GM21717 (cell line): Measurements from ENCODE around the gene LRRC75A.

Source experiments
- ATAC-seq: cut with Tn5 transposase; IDR thresholded peaks from one replicate; pipeline ENCODE4 v1.9.1; 2021; ENCODE audit warnings: mild to moderate bottlenecking, moderate library complexity; ENCODE audit not compliant: unreplicated experiment

LRRC75A gene

DNA sequence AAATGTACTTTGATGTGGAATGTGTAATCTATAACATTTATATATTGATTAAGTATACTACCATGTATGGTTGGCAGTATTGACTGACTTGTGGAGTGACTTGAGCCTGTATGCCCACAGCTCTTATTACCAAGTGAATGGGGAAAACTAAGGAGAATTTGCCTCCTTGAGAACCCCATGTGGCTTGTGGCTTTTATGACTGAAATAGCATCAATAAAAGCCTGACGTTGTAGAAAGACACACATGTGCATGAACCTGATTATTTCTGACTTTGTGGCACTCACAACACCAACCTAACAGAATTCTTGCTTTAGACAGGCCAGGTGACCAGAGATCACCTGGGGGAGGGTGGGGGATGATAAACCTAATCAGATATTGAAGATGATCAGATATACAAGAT lies 2.1 kb upstream of the LRRC75A start:
- ATAC-seq = no peak

DNA sequence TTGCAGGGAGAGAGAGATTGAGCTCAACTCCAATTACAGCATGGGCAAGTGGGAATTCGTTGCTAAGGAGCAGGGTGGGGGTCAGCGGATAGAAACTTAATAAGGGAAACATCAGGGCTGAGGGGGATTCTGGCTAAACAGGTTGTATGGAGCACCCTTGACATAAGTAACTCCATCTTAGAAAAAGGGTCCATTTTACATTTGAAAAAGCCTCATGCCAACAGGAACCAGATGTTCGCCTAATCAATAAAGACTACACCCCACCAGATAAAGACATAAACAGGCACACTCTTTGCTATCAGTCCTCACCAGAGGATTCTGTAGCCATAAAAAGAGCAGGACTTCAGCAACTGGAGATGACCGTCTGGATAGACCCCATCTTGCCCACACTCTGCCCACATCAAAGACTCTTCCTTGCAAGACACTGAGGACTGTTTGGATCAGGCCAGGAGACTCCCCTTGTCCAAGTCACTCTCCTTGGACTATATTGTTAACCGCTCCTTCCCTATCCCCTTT lies 1.6 kb upstream of the LRRC75A start:
- ATAC-seq = no peak

DNA sequence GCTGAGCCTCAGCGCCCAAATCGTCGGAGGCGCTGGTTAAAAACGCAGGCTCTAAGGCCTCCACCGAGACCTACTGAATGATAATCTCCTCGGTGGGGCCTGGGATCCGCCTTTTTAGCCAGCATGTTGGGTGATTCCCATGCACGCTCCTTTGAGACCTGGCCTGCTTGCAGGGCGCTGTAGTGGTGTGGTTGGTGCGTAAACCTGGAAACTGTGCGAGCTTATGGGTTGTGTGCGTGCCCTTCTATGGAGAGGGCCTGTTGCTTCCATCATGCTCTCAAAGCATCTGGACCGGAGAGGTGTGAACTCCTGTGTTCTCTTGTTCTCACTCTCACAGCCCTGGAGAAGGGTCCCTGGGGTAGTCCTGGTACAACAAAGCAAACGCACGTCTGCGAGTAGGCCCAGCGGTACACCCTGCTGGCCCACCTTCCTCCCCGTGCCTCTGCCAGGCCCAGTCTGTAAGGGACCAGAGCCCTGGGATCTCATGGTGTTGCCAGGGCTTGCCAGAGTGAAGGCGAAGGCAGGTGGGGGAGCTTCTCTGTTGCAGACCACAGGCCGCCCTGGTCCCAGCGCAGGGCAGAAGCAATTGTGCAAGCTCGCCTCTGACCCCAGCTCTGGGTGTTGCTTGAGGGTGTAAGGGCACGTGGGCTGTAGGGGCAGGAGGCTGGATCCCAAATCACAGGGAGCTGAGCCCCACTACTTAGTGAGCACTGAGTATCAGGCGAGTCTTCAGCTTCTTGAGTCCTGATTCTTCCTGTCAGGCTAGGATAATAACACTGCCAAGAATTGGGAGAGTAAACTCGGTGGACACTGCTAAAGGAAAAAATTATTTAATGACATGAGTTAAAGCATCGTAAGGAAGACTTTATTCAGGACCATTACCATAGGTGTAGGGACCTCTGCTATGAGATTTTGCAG lies 879 bp upstream of the LRRC75A start:
- no peak for ATAC-seq

- ATAC-seq = no peak
Observed at GRCh38 chr17:16491131-16491702, 776 bp downstream of the LRRC75A start.

DNA sequence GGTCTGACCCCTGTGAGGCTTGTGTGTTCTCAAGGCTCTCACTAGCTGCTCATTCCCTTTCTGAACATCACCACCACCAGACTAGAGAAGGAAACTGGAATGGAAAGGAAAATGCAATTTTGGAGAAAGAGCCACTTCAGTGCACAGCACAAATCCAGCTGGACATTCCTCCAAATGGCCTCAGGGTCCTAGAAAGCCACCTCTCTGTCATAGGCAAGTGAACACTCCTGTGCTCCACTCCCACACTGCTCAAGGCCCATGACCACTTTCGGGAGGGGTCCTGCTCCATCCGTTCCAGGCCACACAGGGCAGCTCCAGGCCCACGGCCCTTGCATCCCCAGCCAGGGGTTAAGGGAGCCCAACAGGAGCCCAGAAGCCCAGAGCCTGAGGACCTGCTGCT lies 2.6 kb downstream of the LRRC75A start:
- no peak for ATAC-seq

- no peak for ATAC-seq
Observed at GRCh38 chr17:16488968-16489337, 3.0 kb downstream of the LRRC75A start.

GRCh38 chr17:16488186-16488967 lies 3.6 kb downstream of the LRRC75A start:
- ATAC-seq = no peak

DNA sequence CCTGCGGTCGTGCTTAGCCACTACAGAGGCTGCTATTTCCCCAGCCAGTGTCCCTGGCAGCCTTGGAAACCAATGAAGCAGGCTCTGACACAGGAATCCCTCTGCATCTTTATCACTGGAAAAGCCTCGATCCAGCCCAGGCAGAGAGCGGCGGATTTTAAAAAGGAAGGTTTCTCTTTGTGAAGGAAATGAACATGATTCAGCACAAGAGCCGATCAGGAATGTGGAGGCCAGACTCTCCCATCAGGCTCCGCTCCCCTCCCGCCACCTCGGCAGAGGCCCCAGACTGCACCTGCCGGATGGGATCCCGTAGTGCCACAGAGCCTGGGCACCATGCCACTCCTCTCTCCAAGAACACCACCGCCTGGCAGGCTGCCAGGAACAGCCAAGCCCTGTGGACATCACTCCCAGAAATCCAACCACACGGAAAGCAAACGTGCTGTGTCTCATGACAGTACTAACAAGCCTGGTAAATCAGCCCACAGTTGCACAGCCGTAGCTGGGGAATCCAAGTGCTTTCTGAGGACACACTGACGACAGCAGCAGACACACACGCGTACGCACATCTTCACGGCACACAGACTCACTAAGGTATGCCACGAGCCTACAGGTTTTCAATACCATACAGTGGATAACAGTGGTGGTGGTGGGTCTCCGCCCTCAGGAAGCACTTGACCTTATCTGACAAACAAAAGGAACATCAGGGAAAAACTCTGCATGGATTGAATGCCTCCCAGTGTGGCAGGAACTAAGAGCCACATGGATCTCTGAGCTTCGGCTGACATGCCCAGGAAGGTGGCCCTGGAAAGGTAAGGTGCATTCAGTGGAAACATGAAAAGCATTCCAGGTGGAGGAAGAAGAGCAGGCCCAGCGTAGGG lies 5.4 kb downstream of the LRRC75A start:
- ATAC-seq = no peak

DNA sequence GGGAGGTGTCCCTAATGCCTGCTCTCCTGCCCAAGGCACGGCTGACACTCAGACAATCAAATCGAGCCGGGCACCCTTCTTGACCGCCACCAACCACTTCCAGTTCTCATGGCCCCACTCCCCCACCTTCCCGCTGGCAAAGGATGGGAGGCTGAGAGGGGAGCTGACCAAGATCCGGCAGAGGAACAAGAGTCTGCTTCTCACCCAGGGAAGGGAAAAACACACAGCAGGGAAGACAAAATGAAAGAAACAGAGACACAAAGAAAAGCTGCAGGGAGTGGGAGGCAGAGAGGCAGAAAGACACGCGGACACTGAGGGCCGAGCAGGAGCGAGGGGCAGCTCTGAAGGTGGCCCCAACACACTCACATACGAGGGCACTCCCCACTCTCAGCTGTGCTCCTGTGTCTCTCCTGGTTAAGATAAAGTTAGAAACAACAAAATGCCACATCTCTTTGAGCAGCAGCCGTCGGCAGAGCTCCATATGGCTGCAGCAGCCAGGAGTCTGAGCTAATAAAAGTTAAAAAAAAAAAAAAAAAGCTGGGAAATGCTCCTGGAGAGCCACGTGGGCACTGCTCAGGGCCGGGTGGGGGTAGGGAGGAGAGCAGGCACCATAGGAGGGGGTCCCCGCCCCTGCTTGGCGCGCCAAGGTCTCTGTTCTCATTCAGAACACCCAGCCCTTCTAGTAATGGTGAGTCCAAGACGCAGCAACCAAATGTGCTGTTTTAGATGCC lies 7.4 kb downstream of the LRRC75A start:
- ATAC-seq = no peak

DNA sequence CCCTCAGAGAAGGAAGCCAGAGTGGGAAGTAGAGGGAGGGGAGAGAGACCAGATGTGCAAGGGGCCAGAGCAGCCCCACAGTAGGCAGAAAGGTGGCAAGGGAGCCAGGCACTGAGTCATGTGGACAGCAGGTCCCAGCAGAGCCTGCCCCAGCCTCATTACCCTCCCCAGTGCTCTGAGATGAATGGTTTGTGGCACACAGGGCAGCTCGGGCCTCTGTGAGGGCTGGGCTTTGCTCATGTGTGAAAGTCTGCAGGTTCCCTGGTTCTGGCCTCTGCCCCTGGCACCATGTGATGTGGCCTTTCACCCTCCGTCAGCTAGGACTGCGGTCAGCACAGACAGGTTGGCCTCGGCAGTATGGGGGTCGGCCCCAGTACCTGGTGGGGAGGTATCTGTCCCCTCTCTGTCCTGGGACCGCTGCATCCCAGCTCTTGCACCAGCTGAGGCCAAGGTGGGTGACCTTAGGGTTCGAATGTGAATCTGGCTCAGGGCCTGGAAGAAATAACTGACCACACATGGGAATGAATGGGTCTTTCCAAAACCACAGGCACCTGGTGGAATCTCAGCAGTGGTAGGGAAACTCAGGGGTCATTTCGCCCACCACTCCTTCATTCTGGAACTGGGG lies 8.9 kb downstream of the LRRC75A start:
- no peak for ATAC-seq

- ATAC-seq = no peak
Observed at GRCh38 chr17:16482253-16482652, 9.7 kb downstream of the LRRC75A start.

DNA sequence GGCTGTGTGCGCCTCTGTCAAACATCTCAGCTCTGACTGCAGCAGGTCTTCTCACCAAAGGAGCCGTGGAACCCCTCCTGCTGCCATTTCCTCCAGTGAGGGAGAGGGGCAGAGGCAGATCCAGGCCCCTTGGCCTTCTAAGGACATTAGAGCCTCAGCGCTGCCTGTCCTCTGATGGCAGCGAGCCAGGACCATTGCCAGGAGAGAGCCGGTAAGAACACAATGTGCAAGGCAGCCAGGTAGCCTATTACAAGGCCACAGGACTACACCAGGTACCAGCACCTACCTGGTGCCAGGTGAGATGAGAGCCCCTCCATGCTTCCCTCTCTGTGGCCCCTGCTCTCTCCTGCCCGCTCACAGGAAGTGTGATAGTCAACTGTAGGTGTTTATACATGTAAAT lies 11.0 kb downstream of the LRRC75A start:
- ATAC-seq = no peak

DNA sequence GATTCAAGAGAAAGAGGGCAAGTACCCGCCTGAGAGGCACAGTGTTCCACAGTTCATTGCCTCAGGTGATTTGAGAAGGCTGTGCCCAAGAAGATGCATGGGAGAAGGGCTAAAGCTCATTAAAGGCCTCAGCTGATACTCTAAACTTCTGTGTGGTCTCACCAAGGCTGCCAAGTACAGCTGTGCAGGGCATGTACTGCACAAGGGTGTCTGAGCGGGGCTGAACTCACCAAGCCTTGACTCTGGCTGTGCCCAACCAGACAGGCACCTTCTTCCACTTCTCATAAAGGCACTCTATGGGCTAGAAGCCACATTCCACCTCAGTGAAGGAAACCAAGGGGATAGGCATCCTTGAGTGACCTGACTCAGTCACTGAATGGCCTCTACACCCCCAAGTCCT lies 12.7 kb downstream of the LRRC75A start:
- no peak for ATAC-seq

DNA sequence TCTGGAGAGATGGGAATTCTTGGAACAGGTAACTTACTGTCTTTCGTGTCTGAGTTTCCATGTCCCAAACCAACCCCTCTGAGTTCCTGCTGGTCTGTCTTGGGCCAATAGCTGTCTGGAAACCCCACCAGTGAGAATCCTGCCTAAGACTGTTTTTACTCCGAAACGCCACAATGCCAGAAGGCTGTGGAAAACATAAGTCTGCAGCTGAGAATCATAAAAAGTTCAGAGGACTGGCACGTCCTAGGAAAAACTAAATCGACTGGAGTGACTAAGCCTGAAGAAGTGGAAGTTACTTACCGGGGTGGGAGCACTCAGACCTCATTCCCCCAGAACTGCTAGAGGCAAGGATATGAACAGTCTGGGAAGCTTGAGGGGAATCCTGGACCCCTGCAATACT lies 13.3 kb downstream of the LRRC75A start:
- ATAC-seq = no peak

- ATAC-seq = no peak
Observed at GRCh38 chr17:16477666-16478065, 14.3 kb downstream of the LRRC75A start.

GRCh38 chr17:16477255-16477654 lies 14.7 kb downstream of the LRRC75A start:
- ATAC-seq = no peak

- ATAC-seq = no peak
Observed at GRCh38 chr17:16475179-16475704, 16.8 kb downstream of the LRRC75A start.

GRCh38 chr17:16474012-16474725 lies 17.8 kb downstream of the LRRC75A start:
- no peak for ATAC-seq
